GM18505 (cell line): Measurements from ENCODE around the gene NKD1.

Experiments used
- ATAC-seq: cut with Tn5 transposase; IDR thresholded peaks from one replicate; pipeline ENCODE4 v1.9.1; 2021; ENCODE audit not compliant: unreplicated experiment
- POLR2A ChIP-seq: IDR thresholded peaks from 4 replicates; pipeline ENCODE4 v1.6.1; 2011; ENCODE audit warnings: borderline replicate concordance; ENCODE audit not compliant: insufficient read depth, insufficient read length; ENCODE audit errors: extremely low read depth

The NKD1 gene

GRCh38 chr16:50611332-50611934 is 63.2 kb downstream of the NKD1 start:
- ATAC-seq = no peak
- no peak for TF ChIP-seq POLR2A

- no peak for TF ChIP-seq POLR2A
- no peak for ATAC-seq
Measured at GRCh38 chr16:50611995-50612848, 64.0 kb downstream of the NKD1 start.

GRCh38 chr16:50612849-50613198 is 64.6 kb downstream of the NKD1 start:
- ATAC-seq = no peak
- TF ChIP-seq POLR2A = no peak

- TF ChIP-seq POLR2A = no peak
- ATAC-seq = no peak
Measured at GRCh38 chr16:50613281-50613963, 65.2 kb downstream of the NKD1 start.

- TF ChIP-seq POLR2A = no peak
- ATAC-seq = no peak
Measured at GRCh38 chr16:50613964-50614474, 65.8 kb downstream of the NKD1 start.

- no peak for TF ChIP-seq POLR2A
- ATAC-seq = no peak
Measured at GRCh38 chr16:50614955-50615724, 66.9 kb downstream of the NKD1 start.

- no peak for ATAC-seq
- TF ChIP-seq POLR2A = no peak
Measured at GRCh38 chr16:50615891-50616290, 67.7 kb downstream of the NKD1 start.

GRCh38 chr16:50616386-50616785 is 68.2 kb downstream of the NKD1 start:
- no peak for TF ChIP-seq POLR2A
- no peak for ATAC-seq

GRCh38 chr16:50616883-50617645 is 68.9 kb downstream of the NKD1 start:
- no peak for TF ChIP-seq POLR2A
- ATAC-seq = no peak

GRCh38 chr16:50617646-50618184 is 69.5 kb downstream of the NKD1 start:
- TF ChIP-seq POLR2A = no peak
- no peak for ATAC-seq

GRCh38 chr16:50618238-50618918 is 70.2 kb downstream of the NKD1 start:
- no peak for TF ChIP-seq POLR2A
- ATAC-seq = no peak
